HG03457 (cell line): ENCODE data around the gene RASL11A.
"Not testable (repeated sequence)": the region's sequence is repeated elsewhere in the genome, so short reads cannot be mapped to it uniquely, and the experiment has no call there.

Experiments
- ATAC-seq: cut with Tn5 transposase; IDR thresholded peaks from one replicate; pipeline ENCODE4 v1.9.1; 2021; ENCODE audit warnings: moderate number of reproducible peaks; ENCODE audit not compliant: unreplicated experiment

Gene RASL11A

DNA sequence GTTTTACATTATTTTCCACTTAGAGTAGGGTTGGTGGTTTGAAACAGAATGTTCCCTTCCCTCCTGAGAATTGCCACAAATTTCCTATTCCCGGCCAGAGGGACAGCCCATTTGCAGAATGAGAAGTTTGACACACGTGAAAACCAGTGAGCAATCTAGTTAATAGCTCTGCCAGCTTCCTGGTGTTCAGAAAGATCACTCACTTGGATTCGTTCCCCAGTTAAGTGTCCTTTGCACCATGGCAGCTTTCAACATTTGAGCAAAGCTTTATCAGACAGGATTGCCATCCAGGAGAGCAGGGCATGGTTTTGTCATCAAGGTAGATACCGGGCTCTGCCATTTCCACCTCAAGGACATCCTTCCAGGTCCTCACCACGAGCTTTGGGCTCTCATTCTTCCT, 28.2 kb downstream of the RASL11A start:
- no peak for ATAC-seq

DNA sequence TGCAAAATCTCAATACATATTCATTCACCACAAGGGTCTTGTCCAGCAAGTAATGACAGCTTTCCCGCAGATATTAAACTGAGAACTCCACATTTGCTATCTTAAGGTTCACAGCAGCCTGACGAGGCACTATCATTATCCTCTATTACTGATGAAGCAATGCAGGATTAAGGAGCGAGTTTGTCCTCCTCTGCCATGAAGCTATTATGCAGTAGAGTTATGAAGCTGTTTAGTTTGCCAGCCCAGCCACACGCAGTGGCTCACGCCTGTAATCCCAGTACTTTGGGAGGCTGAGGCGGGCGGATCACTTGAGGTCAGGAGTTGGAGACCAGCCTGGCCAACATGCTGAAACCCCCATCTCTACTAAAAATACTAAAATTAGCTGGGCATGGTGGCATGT, 29.8 kb downstream of the RASL11A start:
- not testable (repeated sequence) for ATAC-seq

DNA sequence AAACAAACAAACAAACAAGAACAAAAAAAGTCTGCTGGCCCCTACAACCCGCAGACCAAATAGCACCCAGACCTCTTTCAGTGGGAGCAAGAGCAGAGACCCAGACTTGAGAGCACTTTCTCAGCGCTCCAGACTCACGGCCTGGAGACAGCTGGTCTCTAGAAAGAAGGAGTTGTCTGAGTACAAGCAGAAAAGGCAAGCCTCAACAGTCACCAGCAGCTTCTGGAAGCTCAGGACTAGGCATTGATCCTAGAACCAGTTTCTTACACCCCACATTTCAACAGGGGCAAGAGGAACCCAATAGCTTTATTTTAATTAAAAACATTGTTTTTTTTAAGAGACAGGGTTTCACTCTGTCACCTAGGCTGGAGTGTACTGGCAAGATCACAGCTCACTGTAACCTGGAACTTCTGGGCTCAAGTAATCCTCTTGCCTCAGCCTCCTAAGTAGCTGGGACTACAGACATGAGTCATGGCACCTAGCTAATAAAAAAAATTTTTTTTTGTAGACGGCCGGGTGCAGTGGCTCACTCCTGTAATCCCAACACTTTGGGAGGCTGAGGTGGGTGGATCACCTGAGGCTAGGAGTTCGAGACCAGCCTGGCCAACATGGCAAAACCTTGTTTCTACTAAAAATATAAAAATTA, 30.4 kb downstream of the RASL11A start:
- ATAC-seq = no peak

DNA sequence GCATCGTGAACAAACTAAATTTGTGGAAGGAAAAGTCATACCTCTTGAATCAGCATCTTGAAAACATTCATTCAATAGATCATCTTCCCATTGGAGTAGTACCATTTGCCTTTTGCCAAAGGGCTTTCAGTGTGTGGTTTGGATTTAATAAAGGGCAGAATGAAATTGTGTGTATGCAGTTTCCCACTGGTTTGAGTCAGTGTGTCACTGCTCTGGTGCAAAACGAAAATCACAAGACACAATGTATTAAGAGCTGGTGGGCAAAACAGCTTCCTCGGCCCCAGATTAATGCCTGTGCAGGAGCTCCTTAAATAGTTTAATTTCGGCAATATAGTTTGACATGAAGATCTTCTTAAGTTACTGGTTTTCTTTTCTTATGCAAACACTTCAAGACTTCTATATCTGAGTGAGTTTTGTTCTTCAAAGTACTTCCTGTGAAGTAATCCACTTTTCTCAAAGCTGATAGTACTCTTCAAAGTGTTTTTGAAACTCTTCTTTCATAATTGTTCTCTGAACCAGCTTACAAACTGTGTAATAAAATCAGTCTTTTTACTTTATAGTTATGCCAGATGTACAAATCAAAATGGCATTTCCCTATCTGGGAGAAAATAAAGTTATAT, 32.1 kb downstream of the RASL11A start:
- ATAC-seq = no peak

DNA sequence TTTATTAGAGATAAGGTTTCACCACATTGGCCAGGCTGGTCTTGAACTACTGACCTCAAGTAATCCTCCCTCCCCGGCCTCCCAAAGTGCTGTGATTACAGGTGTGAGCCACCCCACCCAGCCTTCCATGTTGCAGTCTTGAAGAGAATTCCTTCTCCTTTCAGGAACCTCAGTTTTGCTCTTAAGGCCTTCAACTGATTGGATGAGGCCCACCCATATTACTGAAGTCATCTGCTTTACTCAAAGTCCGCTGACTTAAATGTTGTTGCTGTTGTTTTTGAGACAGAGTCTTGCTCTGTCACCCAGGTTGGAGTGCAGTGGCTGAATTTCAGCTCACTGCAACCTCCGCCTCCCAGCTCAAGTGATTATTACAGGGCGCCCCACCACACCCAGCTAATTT, 33.5 kb downstream of the RASL11A start:
- ATAC-seq = no peak

DNA sequence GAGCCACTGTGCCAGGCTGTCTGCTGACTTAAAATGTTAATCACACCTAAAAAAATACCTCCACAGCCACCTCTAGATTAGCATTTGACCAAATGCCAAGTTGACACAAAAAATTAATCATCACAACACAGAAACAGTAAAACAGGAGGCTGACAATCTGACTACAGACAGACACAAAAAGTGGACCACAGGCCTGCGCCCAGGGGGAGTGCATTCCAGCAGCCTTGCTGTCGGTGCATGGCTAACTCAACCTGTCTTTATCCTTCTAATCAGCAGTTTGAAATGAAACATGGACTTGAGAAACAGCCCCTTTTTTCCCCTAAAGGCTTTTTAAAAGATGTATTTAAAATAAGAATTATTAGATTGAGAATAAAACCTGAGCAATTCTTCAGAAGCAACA, 34.0 kb downstream of the RASL11A start:
- ATAC-seq = no peak

DNA sequence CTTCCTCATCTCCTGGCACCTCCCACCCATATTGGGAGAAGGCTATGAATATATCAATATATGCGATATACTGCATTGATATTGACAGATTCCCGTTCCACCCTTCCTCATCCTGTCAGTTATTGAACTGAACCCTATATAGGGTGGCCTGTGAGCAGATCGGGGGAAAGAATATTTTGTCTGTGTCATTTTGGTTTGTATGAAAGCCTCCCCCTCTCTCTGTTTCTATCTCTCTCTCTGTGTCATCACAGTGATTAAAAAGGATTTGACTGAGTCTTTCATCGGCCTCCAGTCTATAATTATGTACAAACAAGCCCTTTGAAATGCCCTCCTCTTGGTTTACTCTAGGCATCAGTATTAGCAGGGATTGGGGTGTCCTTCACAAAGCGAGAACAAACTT, 35.7 kb downstream of the RASL11A start:
- no peak for ATAC-seq

DNA sequence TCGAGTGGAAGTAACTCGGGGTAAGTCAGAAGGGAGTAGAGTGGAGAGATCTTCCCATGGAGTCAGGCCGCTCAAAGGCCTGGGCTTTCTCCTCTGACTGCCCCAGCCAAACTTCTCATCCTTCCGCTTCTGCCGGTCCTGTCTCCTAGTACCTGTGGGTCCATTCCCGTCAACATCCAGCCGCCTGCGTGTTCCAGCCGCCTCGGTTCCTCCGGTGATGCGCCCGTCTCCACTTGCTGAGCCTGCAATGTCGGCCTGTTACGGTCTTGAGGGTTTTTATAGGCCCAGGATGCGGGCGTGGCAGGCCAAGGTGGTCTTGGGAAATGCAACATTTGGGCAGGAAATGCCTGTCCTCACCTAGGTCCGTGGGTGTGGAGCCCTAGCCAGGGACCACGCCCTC, 38.3 kb downstream of the RASL11A start:
- no peak for ATAC-seq

DNA sequence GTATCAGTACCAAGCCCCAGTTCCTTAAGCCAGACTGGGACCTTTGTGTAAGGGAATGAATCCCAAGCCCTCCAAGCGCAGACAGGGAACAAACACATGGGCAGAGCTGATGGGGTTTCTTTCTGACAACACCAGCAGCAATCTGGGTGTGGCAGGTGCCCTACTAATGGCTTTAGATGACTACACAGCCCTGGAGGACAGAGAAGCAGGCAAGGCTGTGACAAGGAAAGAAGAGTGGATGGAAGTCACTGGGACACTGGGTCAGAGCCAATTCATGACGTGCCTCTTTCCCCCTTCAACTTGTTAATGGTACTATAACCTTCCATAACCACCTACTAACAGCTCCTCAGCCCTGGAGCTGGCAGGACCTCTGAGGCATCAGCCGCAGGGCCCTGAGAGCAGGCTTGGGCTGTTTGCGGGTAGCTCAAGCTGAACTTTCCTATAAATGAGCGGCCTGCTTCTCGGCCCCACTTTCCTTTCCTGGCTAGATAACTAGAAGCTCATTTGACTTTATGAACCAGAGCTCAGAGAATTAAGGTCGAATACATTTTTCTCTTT, 38.9 kb downstream of the RASL11A start:
- ATAC-seq = no peak

DNA sequence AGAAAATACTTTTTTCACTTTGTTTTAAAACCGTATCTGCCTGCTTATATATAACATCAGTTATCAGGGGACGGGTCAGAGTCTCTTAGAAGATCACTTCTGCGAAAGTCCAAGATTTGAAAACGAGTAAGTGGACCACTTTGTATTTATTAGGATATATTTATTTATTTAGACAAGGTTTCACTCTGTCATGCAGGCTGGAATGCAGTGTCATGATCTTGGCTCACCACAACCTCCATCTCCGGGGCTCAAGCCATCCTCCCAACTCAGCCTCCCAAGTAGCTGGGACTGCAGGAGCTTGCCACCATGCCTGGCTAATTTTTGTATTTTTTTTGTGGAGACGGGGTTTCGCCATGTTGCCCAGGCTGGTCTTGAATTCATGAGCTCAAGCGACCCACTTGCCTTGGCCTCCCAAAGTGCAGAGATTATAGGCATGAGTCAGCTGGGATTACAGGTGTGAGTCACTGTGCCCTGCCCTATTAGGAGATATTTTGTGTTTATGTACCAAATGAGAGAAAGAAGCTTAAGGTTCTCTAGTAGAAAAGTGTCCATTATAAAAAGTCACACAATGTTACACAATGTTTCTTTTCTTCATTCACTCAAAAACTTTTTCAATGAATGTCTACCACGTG, 39.5 kb downstream of the RASL11A start:
- no peak for ATAC-seq

DNA sequence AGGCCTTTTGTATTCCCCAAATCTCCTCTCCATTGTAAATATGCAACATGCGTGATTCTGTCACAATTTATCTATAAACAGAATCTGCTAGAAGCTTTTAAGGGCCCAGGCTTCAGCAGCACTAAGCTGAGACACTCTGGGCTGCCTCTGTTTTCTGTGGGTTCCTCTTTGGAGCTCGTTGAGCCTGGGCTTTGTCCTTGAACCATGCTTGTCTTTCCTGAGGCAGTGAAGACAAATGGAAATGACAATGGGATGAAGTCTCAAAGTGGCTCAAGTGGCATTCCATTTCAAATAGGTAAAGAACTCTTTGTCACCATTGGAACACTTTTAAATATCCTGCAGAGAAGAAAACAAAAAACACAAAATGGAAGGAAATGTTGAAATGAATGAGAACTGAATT, 40.3 kb downstream of the RASL11A start:
- ATAC-seq = no peak

DNA sequence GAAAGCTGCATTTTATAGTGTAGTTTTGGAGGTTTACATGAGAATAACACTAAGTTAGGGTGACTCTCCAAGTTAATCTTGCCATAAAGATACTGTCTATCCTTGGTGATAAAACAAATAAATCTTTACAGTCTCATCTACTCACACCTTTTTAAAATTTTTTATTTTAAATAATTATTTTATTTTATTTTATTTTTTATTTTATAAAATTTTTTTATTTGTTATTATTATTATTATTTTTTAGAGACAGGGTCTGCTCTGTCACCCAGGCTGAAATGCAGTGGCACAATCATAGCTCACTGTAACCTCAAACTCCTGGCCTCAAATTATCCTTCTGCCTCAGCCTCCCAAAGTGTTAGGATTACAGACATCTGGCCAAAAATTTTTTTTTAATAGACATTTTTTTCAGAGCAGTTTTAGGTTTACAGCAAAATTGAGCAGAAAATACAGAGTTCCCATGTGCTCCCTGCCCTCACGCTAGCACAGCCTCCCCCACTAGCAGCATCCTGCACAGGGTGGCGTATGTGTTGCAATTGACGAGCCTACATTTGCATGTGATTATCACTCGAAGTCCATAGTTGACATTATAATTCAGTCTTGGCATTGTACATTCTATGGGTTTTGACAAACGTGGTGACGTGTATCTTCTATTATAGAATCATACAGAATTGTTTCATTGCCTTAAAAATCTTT, 41.0 kb downstream of the RASL11A start:
- no peak for ATAC-seq

DNA sequence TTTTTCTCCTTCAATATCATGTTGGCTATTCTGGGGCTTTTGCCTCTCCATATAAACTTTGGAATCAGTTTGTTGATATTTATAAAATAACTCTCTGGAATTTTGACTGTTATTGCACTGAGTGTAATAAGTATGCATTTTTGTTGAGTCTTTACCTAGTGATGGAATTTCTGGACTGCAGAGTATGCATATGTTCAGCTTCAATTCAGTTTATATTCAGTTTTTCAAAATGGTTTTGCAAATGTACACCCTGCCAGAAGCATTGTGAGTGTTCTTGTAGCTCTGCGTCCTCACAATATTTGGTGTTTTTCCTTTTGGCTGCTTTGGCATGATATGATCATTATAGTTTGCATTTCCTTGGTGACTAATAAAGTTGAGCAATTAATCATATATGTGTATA, 43.1 kb downstream of the RASL11A start:
- no peak for ATAC-seq

DNA sequence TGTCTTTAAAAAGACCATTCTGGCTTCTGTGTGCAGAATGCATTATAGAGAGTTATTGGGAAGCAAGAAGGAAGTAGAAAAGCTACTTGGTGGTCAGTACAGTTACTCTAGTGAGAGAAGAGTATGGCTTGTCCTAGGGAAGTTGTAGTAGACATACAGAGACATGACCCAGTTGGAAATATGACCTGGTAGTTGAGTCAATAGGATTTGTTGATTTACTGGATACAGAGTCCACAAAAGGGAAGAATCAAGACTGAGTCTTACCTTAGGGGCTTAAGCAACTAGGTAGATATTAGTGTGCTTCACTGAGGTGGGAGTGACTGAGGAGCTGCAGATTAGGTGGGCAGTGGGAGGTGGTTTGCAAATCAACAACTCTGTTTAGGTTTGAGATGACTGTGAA, 48.8 kb downstream of the RASL11A start:
- no peak for ATAC-seq

DNA sequence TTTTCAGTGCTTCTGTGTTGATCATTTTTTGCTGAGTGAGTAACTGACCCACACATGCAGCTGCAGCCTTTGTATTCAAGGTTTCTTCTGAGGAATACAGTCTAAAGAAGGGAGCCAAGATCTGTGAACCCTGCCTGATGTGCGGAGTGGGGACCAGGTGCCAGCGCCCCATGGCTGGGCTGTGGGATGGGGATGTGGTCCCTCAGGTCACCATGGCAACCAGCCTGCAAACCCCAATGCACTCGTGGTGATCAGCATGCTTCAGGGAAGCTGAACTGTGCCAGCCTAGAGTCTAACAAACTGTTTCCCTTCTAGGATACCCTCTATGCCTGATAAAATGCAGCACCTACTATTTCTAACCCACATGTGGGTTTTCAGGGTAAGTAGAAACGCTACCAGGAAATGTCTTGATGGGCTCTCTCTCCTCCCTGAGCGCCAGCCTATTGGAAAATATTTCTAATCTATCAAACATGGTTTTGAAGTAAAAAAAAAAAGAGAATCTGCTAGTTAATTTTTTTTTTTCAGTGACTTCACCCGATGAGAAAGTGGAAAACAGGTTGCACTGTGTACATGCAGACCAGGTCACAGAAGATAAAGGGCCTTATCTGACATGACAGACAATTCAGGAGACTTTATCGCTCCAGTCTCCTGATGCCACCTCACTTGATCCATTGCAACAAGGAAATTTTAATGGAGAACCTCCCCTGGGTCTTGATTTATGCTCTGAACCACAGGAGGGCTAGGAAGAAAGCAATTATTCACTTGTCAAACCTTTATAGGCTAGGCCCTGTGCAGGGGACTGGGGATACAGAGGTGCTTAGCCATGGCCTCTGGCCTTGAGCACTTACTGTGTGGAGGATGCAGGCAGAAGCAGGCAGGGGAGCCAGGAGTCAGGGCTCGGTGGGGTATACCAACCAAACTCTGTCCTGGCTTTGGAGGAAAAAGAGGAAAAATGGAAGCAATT, 51.1 kb downstream of the RASL11A start:
- ATAC-seq = no peak

DNA sequence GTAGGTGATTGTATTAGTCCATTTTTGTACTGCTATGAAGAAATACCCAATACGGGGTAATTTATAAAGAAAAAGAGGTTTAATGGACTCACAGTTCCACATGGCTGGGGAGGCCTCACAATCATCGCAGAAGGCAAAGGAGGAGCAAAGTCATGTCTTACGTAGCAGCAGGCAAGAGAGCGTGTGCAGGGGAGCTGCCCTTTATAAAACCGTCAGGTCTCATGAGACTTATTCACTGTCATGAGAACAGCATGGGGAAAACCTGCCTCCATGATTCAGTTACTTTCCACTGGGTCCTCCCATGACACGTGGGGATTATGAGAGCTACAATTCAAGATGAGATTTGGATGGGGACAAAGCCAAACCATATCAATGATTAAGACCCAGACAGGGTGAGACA, 51.8 kb downstream of the RASL11A start:
- not testable (repeated sequence) for ATAC-seq
